Liver (tissue), 9 donors: ENCODE results near the gene ENGASE. TPM values are rescaled to one million over a fixed set of nuclear protein-coding genes. Genes with fewer than 3 reads are reported as not detected.

Experiments
- DNase-seq: peaks from one replicate; pipeline ENCODE4 v3.0.0-alpha.2; 2017; ENCODE audit warnings: low spot score
- H3K27ac ChIP-seq, 2 donors: one replicate each; pipeline ENCODE4 v1.7.0; 2013; ENCODE audit warnings: inconsistent platforms in 2 of 2, low read length in 2 of 2, control low read depth in 1 of 2, low read depth in 1 of 2, mild to moderate bottlenecking in 1 of 2
- H3K27me3 ChIP-seq, 4 donors: one replicate each; pipeline versions ENCODE4 v1.6.1 to v1.7.0; 2013; ENCODE audit warnings: low read length in 3 of 4, inconsistent platforms in 1 of 4, mild to moderate bottlenecking in 1 of 4, moderate library complexity in 1 of 4; ENCODE audit not compliant: control insufficient read depth in 4 of 4, insufficient read depth in 4 of 4
- H3K36me3 ChIP-seq, 4 donors: one replicate each; pipeline versions ENCODE4 v1.6.1 to v1.7.0; 2013; ENCODE audit warnings: low read length in 3 of 4, mild to moderate bottlenecking in 3 of 4, low read depth in 1 of 4, moderate library complexity in 1 of 4; ENCODE audit not compliant: control insufficient read depth in 4 of 4, insufficient read depth in 3 of 4
- H3K4me1 ChIP-seq, 4 donors: one replicate each; pipeline versions ENCODE4 v1.6.1 to v1.7.0; 2013; ENCODE audit warnings: low read length in 3 of 4, mild to moderate bottlenecking in 3 of 4, moderate library complexity in 1 of 4; ENCODE audit not compliant: control insufficient read depth in 4 of 4, insufficient read depth in 4 of 4
- H3K4me3 ChIP-seq, 3 donors: one replicate each; pipeline versions ENCODE4 v1.6.1 to v1.7.0; 2013; ENCODE audit warnings: low read length in 3 of 3, control low read depth in 1 of 3, low read depth in 1 of 3, mild to moderate bottlenecking in 1 of 3
- H3K9ac ChIP-seq, 2 donors: one replicate each; pipeline ENCODE4 v1.7.0; 2013; ENCODE audit warnings: low read length in 2 of 2, mild to moderate bottlenecking in 2 of 2, moderate library complexity in 2 of 2, control low read depth in 1 of 2, low read depth in 1 of 2
- H3K9me3 ChIP-seq, 4 donors: one replicate each; pipeline versions ENCODE4 v1.6.1 to v1.7.0; 2013; ENCODE audit warnings: low read length in 3 of 4; ENCODE audit not compliant: control insufficient read depth in 4 of 4
- EGR1 ChIP-seq, 2 donors: IDR thresholded peaks; 2 replicates each; pipeline ENCODE4 v1.6.1; 2016 to 2018; ENCODE audit warnings: antibody characterized with exemption in 2 of 2, low read depth in 2 of 2
- FOXA1 ChIP-seq: IDR thresholded peaks from 2 replicates; pipeline ENCODE4 v1.6.1; 2016; ENCODE audit warnings: antibody characterized with exemption
- FOXA2 ChIP-seq: IDR thresholded peaks from 2 replicates; pipeline ENCODE4 v1.6.1; 2016; ENCODE audit warnings: antibody characterized with exemption
- GABPA ChIP-seq, 2 donors: IDR thresholded peaks in 1 of 2; conservative IDR thresholded peaks in 1 of 2; 2 replicates each; pipeline ENCODE4 v1.6.1; 2016; ENCODE audit warnings: antibody characterized with exemption in 2 of 2, mild to moderate bottlenecking in 1 of 2, moderate library complexity in 1 of 2
- HNF4A ChIP-seq, 2 donors: conservative IDR thresholded peaks; 2 replicates each; pipeline ENCODE4 v1.6.1; 2016; ENCODE audit warnings: antibody characterized with exemption in 2 of 2, mild to moderate bottlenecking in 2 of 2
- HNF4G ChIP-seq: IDR thresholded peaks from 2 replicates; pipeline ENCODE4 v1.6.1; 2016; ENCODE audit warnings: antibody characterized with exemption
- JUND ChIP-seq, 2 donors: IDR thresholded peaks; 2 replicates each; pipeline ENCODE4 v1.6.1; 2016; ENCODE audit warnings: antibody characterized with exemption in 2 of 2
- NR2F2 ChIP-seq: IDR thresholded peaks from 2 replicates; pipeline ENCODE4 v1.6.1; 2016; ENCODE audit warnings: antibody characterized with exemption
- RAD21 ChIP-seq, 2 donors: IDR thresholded peaks; 2 replicates each; pipeline ENCODE4 v1.6.1; 2016; ENCODE audit warnings: antibody characterized with exemption in 2 of 2, mild to moderate bottlenecking in 2 of 2
- RXRA ChIP-seq, 2 donors: IDR thresholded peaks; 2 replicates each; pipeline ENCODE4 v1.6.1; 2017 to 2018; ENCODE audit warnings: antibody characterized with exemption in 2 of 2, mild to moderate bottlenecking in 1 of 2
- SP1 ChIP-seq: IDR thresholded peaks from 2 replicates; pipeline ENCODE4 v1.6.1; 2018; ENCODE audit warnings: antibody characterized with exemption, mild to moderate bottlenecking
- TAF1 ChIP-seq: conservative IDR thresholded peaks from 2 replicates; pipeline ENCODE4 v1.6.1; 2016; ENCODE audit warnings: antibody characterized with exemption, mild to moderate bottlenecking
- YY1 ChIP-seq: IDR thresholded peaks from 2 replicates; pipeline ENCODE4 v1.6.1; 2016; ENCODE audit warnings: antibody characterized with exemption, mild to moderate bottlenecking
- WGBS: extraction: QIAGEN DNeasy Blood & Tissue Kit; methylation state at CpG from one replicate; pipeline ENCODE4 v1.1.7; 2013; 5-methylcytosine and 5-hydroxymethylcytosine counted together
- polyA plus RNA-seq, 2 donors: library from polyadenylated mRNA; stranded (reverse) in 1 of 2; unstranded in 1 of 2; fragments of 200-250 nt in 1 of 2; fragments of >200 nt in 1 of 2; fragmentation: Nextera tagmentation in 1 of 2; extraction: Ambion mirVana in 1 of 2; gene quantifications; one replicate each; pipeline versions ENCODE4 v1.2.1 to v1.2.3, GENCODE V29; 2013 to 2015
- total RNA-seq, 2 donors: library from RNA; depleted of rRNA; stranded (reverse); fragments of >200 nt; gene quantifications; one replicate each; pipeline ENCODE4 v1.2.3, GENCODE V29; 2014
- TF ChIP-seq, protein P1 (sequence below): IDR thresholded peaks from 2 replicates; pipeline ENCODE4 v1.6.1; 2016; ENCODE audit warnings: antibody characterized with exemption
- TF ChIP-seq, protein P2 (sequence below): IDR thresholded peaks from 2 replicates; pipeline ENCODE4 v1.6.1; 2016; ENCODE audit warnings: antibody characterized with exemption
- TF ChIP-seq, protein P3 (sequence below): IDR thresholded peaks from 2 replicates; pipeline ENCODE4 v1.6.1; 2016; ENCODE audit warnings: antibody characterized with exemption
- TF ChIP-seq, protein P4 (sequence below): fragments of 150-350 bp; IDR thresholded peaks from 2 replicates; pipeline ENCODE4 v1.5.1; 2017; ENCODE audit warnings: improper control_type of control experiment, low read depth, low read length; ENCODE audit not compliant: missing input control
- TF ChIP-seq, protein P5 (sequence below): IDR thresholded peaks from 2 replicates; pipeline ENCODE4 v1.6.1; 2016; ENCODE audit warnings: antibody characterized with exemption, mild to moderate bottlenecking
- donor health status: healthy.
- donor health status: healthy.
- donor health status: healthy.
- donor health status: healthy.
- donor health status: healthy.

Gene ENGASE
- total and polyA plus RNA-seq, 4 donors = 5.2 to 33.6 (median 7.8) TPM

DNA sequence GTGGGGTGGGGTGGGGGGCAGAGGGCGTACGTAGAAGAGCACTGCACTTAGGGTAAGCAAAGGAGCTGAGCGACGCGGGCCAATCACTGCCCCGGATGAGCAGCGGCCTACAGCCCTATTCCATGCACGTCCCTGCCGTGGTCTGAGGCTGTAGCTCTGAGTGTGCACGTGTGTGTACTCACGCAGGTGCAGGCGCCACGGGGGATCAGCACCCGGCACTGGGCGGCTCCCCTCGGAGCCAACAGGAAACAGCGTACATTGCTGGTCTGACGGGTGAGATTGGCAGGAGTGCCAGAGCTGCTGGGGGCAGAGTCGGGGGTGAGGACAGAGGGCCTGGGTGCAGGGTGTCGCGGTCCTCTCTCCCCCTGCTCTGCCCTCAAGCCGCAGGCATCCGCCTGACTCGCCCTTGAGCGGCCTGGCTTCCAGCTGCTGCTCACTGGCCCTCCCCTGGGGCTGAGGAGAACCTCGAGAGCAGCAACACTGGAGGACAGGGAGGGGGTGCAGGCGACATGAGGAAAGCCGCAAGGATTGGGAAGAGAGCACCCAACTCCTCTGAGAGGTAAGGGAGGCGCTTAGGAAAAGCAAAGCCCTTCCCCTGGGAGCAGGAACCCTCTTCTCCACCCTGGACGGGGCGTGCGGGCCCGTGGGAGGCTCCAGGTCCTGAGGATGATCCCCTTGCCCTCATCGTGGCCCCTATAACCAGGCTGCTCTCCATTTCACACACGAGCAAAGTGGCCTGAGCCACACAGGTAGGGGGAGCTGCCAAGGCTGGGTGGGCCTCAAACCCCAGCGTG, 57.8 kb downstream of the ENGASE start:
- WGBS = 80% methylated on average over 36 of the region's 36 CpGs
- TF ChIP-seq JUND (IDR thresholded peaks at IDR 0.05) (no peak), SP1 (no peak), TAF1 (no peak), HNF4G (no peak), GABPA (IDR thresholded peaks at IDR 0.05 in 1 of 2, conservative IDR thresholded peaks at IDR 0.05 in 1 of 2) (no peak), NR2F2 (no peak)
- TF ChIP-seq, protein P1, sequence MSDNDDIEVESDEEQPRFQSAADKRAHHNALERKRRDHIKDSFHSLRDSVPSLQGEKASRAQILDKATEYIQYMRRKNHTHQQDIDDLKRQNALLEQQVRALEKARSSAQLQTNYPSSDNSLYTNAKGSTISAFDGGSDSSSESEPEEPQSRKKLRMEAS = no peak
- TF ChIP-seq, protein P2, sequence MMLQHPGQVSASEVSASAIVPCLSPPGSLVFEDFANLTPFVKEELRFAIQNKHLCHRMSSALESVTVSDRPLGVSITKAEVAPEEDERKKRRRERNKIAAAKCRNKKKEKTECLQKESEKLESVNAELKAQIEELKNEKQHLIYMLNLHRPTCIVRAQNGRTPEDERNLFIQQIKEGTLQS = no peak
- Histone ChIP-seq H3K9me3 (no peaks in the 10 kb centered on the region), H3K9ac (no peak overlapping the region), H3K27me3 (peaks cover 0 to 2% (median 0%) of the 10 kb centered on the region in 4 donors), H3K4me1 (no peaks in the 10 kb centered on the region), H3K27ac (no peak overlapping the region), H3K36me3 (no peaks in the 10 kb centered on the region), H3K4me3 (no peak overlapping the region)
- DNase-seq = no peak

DNA sequence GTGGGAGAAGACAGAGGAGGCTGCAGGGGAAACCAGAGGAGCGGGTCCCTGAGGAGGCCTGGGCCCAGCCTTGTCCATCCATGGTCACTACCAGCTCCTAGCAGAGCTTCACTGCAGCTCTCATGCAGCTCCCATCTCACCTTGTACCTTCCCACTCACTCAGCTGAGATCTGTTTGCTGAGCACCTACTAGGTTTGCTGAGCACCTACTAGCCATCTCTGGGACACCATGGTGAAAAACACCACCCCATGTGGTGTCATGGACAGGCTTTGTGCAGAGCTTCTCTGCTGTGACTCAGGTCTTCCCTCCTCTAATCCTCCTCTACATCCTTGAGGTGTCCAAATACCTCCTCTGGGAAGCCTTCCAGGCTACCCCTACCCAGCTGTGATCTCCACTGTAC, 58.6 kb downstream of the ENGASE start:
- peaks cover 0 to 2% (median 0%) of the 10 kb centered on the region in 4 donors for H3K27me3 ChIP-seq
- no peaks in the 10 kb centered on the region for H3K36me3 ChIP-seq
- TF ChIP-seq SP1 (no peak), JUND (IDR thresholded peaks at IDR 0.05) (no peak), GABPA (IDR thresholded peaks at IDR 0.05 in 1 of 2, conservative IDR thresholded peaks at IDR 0.05 in 1 of 2) (no peak), NR2F2 (no peak), FOXA1 (no peak), RAD21 (IDR thresholded peaks at IDR 0.05) (no peak), HNF4A (conservative IDR thresholded peaks at IDR 0.05) (no peak)
- H3K4me3 ChIP-seq = no peak overlapping the region
- H3K9ac ChIP-seq = no peak overlapping the region
- WGBS = 97% methylated on average over 1 of the region's 1 CpG
- no peaks in the 10 kb centered on the region for H3K9me3 ChIP-seq
- no peak for DNase-seq
- H3K4me1 ChIP-seq = no peaks in the 10 kb centered on the region
- H3K27ac ChIP-seq = no peak overlapping the region

DNA sequence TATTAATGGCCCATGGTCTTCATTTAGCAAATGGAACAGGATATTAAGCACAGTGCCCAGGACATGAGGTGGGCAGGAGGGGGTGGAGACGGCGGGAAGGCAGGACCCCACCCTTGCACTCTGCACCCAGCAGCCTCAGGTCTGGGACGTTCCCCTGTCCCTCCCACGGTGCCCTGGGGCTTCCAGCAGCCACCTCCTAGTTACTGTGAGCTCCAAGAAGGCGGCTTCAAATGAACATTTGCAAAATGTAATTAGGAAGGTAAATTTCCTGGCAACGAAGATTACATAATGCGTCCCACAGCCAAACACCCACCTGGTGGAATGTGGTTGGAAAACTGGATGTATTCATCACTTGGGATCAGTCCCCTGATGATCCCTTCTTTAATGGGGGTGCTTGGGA, 59.4 kb downstream of the ENGASE start:
- H3K4me1 ChIP-seq = no peaks in the 10 kb centered on the region
- TF ChIP-seq NR2F2 (no peak), FOXA1 (no peak), YY1 (no peak), GABPA (IDR thresholded peaks at IDR 0.05 in 1 of 2, conservative IDR thresholded peaks at IDR 0.05 in 1 of 2) (no peak), HNF4A (conservative IDR thresholded peaks at IDR 0.05) (no peak), SP1 (no peak), TAF1 (no peak), JUND (IDR thresholded peaks at IDR 0.05) (no peak), RXRA (IDR thresholded peaks at IDR 0.05) (no peak), HNF4G (no peak), FOXA2 (no peak), RAD21 (IDR thresholded peaks at IDR 0.05) (no peak), EGR1 (IDR thresholded peaks at IDR 0.05; ENCODE audit: low read depth in 2 of 2) (no peak)
- TF ChIP-seq, protein P2 = no peak
- TF ChIP-seq, protein P3, sequence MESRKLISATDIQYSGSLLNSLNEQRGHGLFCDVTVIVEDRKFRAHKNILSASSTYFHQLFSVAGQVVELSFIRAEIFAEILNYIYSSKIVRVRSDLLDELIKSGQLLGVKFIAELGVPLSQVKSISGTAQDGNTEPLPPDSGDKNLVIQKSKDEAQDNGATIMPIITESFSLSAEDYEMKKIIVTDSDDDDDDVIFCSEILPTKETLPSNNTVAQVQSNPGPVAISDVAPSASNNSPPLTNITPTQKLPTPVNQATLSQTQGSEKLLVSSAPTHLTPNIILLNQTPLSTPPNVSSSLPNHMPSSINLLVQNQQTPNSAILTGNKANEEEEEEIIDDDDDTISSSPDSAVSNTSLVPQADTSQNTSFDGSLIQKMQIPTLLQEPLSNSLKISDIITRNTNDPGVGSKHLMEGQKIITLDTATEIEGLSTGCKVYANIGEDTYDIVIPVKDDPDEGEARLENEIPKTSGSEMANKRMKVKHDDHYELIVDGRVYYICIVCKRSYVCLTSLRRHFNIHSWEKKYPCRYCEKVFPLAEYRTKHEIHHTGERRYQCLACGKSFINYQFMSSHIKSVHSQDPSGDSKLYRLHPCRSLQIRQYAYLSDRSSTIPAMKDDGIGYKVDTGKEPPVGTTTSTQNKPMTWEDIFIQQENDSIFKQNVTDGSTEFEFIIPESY = no peak
- TF ChIP-seq, protein P4, sequence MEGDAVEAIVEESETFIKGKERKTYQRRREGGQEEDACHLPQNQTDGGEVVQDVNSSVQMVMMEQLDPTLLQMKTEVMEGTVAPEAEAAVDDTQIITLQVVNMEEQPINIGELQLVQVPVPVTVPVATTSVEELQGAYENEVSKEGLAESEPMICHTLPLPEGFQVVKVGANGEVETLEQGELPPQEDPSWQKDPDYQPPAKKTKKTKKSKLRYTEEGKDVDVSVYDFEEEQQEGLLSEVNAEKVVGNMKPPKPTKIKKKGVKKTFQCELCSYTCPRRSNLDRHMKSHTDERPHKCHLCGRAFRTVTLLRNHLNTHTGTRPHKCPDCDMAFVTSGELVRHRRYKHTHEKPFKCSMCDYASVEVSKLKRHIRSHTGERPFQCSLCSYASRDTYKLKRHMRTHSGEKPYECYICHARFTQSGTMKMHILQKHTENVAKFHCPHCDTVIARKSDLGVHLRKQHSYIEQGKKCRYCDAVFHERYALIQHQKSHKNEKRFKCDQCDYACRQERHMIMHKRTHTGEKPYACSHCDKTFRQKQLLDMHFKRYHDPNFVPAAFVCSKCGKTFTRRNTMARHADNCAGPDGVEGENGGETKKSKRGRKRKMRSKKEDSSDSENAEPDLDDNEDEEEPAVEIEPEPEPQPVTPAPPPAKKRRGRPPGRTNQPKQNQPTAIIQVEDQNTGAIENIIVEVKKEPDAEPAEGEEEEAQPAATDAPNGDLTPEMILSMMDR = no peak
- TF ChIP-seq, protein P1 = no peak
- TF ChIP-seq, protein P5, sequence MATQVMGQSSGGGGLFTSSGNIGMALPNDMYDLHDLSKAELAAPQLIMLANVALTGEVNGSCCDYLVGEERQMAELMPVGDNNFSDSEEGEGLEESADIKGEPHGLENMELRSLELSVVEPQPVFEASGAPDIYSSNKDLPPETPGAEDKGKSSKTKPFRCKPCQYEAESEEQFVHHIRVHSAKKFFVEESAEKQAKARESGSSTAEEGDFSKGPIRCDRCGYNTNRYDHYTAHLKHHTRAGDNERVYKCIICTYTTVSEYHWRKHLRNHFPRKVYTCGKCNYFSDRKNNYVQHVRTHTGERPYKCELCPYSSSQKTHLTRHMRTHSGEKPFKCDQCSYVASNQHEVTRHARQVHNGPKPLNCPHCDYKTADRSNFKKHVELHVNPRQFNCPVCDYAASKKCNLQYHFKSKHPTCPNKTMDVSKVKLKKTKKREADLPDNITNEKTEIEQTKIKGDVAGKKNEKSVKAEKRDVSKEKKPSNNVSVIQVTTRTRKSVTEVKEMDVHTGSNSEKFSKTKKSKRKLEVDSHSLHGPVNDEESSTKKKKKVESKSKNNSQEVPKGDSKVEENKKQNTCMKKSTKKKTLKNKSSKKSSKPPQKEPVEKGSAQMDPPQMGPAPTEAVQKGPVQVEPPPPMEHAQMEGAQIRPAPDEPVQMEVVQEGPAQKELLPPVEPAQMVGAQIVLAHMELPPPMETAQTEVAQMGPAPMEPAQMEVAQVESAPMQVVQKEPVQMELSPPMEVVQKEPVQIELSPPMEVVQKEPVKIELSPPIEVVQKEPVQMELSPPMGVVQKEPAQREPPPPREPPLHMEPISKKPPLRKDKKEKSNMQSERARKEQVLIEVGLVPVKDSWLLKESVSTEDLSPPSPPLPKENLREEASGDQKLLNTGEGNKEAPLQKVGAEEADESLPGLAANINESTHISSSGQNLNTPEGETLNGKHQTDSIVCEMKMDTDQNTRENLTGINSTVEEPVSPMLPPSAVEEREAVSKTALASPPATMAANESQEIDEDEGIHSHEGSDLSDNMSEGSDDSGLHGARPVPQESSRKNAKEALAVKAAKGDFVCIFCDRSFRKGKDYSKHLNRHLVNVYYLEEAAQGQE = no peak
- H3K27me3 ChIP-seq = peaks cover 0 to 2% (median 0%) of the 10 kb centered on the region in 4 donors
- 60% methylated on average over 7 of the region's 7 CpGs for WGBS
- no peaks in the 10 kb centered on the region for H3K9me3 ChIP-seq
- no peak for DNase-seq
- H3K27ac ChIP-seq = no peak overlapping the region
- no peak overlapping the region for H3K4me3 ChIP-seq
- H3K9ac ChIP-seq = no peak overlapping the region
- no peaks in the 10 kb centered on the region for H3K36me3 ChIP-seq
